HepG2 (cell line): ENCODE measurements around the gene SART1. TPM values are rescaled to one million over a fixed set of nuclear protein-coding genes. Genes with fewer than 3 reads are reported as not detected.

Source experiments
- ERF ChIP-seq: IDR thresholded peaks from 2 replicates; pipeline ENCODE4 v1.6.1; 2018; ENCODE audit warnings: missing biosample characterization, missing genetic modification reagents
- FOXM1 ChIP-seq: sonication (generic); formaldehyde crosslinking; IDR thresholded peaks from 2 replicates; pipeline ENCODE4 v1.5.0; 2020; ENCODE audit warnings: missing genetic modification reagents
- KAT8 ChIP-seq: IDR thresholded peaks from 2 replicates; pipeline ENCODE4 v1.6.1; 2016; ENCODE audit warnings: missing genetic modification reagents, missing compliant biosample characterization
- KLF16 ChIP-seq, 2 experiments: sonication (generic) in 1 of 2; formaldehyde crosslinking in 1 of 2; IDR thresholded peaks; 2 replicates each; pipeline versions ENCODE4 v1.6.1 to v1.8.0; 2016 to 2023; ENCODE audit warnings: missing genetic modification reagents in 2 of 2, missing compliant biosample characterization in 1 of 2
- MAFF ChIP-seq: IDR thresholded peaks from 2 replicates; pipeline ENCODE4 v1.6.1; 2011; ENCODE audit warnings: low read depth, low read length, improper control_type of control experiment
- MIER3 ChIP-seq: IDR thresholded peaks from 2 replicates; pipeline ENCODE4 v1.6.1; 2016; ENCODE audit warnings: missing compliant biosample characterization, borderline replicate concordance
- NCOA2 ChIP-seq: sonication (generic); formaldehyde crosslinking; IDR thresholded peaks from 2 replicates; pipeline ENCODE4 v1.8.0; 2022; ENCODE audit warnings: inconsistent platforms
- SMC3 ChIP-seq: IDR thresholded peaks from 2 replicates; pipeline ENCODE4 v1.6.1; 2011; ENCODE audit warnings: low read length, improper control_type of control experiment
- SPEN ChIP-seq: sonication (generic); formaldehyde crosslinking; IDR thresholded peaks from 2 replicates; pipeline ENCODE4 v1.5.1; 2020; ENCODE audit warnings: low read depth, mild to moderate bottlenecking, missing genetic modification reagents
- ZBTB33 ChIP-seq: sonication (generic); formaldehyde crosslinking; IDR thresholded peaks from 2 replicates; pipeline ENCODE4 v1.4.0; 2020; ENCODE audit warnings: missing genetic modification reagents
- ZFX ChIP-seq: sonication (generic); formaldehyde crosslinking; IDR thresholded peaks from 2 replicates; pipeline ENCODE4 v1.4.0; 2020; ENCODE audit warnings: mild to moderate bottlenecking, low read depth, missing genetic modification reagents, moderate library complexity
- ZNF138 ChIP-seq: sonication (generic); formaldehyde crosslinking; IDR thresholded peaks from 2 replicates; pipeline ENCODE4 v1.5.0; 2020; ENCODE audit warnings: mild to moderate bottlenecking, low read depth, missing genetic modification reagents
- ZNF24 ChIP-seq: fragments of 450-650 bp; IDR thresholded peaks from 2 replicates; pipeline ENCODE4 v1.6.1; 2017; ENCODE audit warnings: antibody characterized with exemption, mild to moderate bottlenecking
- ZNF331 ChIP-seq: sonication (generic); formaldehyde crosslinking; IDR thresholded peaks from 2 replicates; pipeline ENCODE4 v1.4.0; 2020; ENCODE audit warnings: missing genetic modification reagents
- ZNF333 ChIP-seq: sonication (generic); formaldehyde crosslinking; IDR thresholded peaks from 2 replicates; pipeline ENCODE4 v1.4.0; 2020; ENCODE audit warnings: mild to moderate bottlenecking, missing genetic modification reagents, borderline replicate concordance
- ZNF501 ChIP-seq: sonication (generic); formaldehyde crosslinking; IDR thresholded peaks from 2 replicates; pipeline ENCODE4 v1.5.1; 2020; ENCODE audit warnings: mild to moderate bottlenecking, moderate library complexity, missing genetic modification reagents
- ZNF616 ChIP-seq: sonication (generic); formaldehyde crosslinking; IDR thresholded peaks from 2 replicates; pipeline ENCODE4 v1.5.0; 2020; ENCODE audit warnings: low read depth, mild to moderate bottlenecking, missing genetic modification reagents
- ZSCAN12 ChIP-seq: sonication (generic); formaldehyde crosslinking; IDR thresholded peaks from 2 replicates; pipeline ENCODE4 v1.9.0; 2021; ENCODE audit warnings: mild to moderate bottlenecking, missing genetic modification reagents
- polyA plus RNA-seq, 8 experiments: library from polyadenylated mRNA; depleted of rRNA in 3 of 8; stranded (reverse) in 7 of 8; unstranded in 1 of 8; fragments of >200 nt; fragmentation: Illumina TruSeq in 4 of 8; extraction: Trizol in 4 of 8; gene quantifications; 2 replicates each; pipeline versions ENCODE4 v1.2.1 to v1.2.3, GENCODE V29; 2011 to 2016; ENCODE audit warnings: low read depth in 4 of 8, missing spikeins in 1 of 8, mixed read lengths in 1 of 8; ENCODE audit not compliant: insufficient read depth in 1 of 8
- total RNA-seq, 5 experiments: library from RNA; depleted of rRNA; stranded (reverse); fragments of >200 nt; fragmentation: Illumina TruSeq; extraction: Trizol; gene quantifications; 2 replicates each; pipeline ENCODE4 v1.2.3, GENCODE V29; 2016; ENCODE audit warnings: low read depth in 1 of 5
- TF ChIP-seq, protein P1 (sequence below): sonication (generic); formaldehyde crosslinking; IDR thresholded peaks from 2 replicates; pipeline ENCODE4 v1.4.0; 2020; ENCODE audit warnings: missing genetic modification reagents
- TF ChIP-seq, protein P2 (sequence below): IDR thresholded peaks from 2 replicates; pipeline ENCODE4 v1.6.1; 2016; ENCODE audit warnings: low read depth, borderline replicate concordance
- TF ChIP-seq, protein P3 (sequence below): IDR thresholded peaks from 2 replicates; pipeline ENCODE4 v1.6.1; 2018; ENCODE audit warnings: missing genetic modification reagents

The SART1 gene
- total and polyA plus RNA-seq, 2 of the 13 experiments (the other 11 are each of a cell fraction or from before 2014, with no cell fraction given), result 11.3 to 22.5 TPM

- TF ChIP-seq ZBTB33 (CRISPR knock-in tag), result peak; percentile 72
- 0 out of 2 replicates have a peak, but pooled peaks have one; percentile 36 for TF ChIP-seq ZNF616 (CRISPR knock-in tag)
- peak; percentile 29; the same call in 1 of the 2 replicates for TF ChIP-seq ZNF24
- TF ChIP-seq ZFX (CRISPR knock-in tag), result peak; percentile 33; the same call in 1 of the 2 replicates
- TF ChIP-seq FOXM1 (CRISPR knock-in tag), result no peak
- TF ChIP-seq KLF16 (CRISPR knock-in tag; IDR thresholded peaks at IDR 0.05), result peak in 1 of 2 experiments; percentile 69; a peak in 1 of 4 replicates
- TF ChIP-seq, protein P1, sequence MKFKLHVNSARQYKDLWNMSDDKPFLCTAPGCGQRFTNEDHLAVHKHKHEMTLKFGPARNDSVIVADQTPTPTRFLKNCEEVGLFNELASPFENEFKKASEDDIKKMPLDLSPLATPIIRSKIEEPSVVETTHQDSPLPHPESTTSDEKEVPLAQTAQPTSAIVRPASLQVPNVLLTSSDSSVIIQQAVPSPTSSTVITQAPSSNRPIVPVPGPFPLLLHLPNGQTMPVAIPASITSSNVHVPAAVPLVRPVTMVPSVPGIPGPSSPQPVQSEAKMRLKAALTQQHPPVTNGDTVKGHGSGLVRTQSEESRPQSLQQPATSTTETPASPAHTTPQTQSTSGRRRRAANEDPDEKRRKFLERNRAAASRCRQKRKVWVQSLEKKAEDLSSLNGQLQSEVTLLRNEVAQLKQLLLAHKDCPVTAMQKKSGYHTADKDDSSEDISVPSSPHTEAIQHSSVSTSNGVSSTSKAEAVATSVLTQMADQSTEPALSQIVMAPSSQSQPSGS, result 0 out of 2 replicates have a peak, but pooled peaks have one; percentile 27
- TF ChIP-seq SPEN, result peak; percentile 25; the same call in 1 of the 2 replicates
- TF ChIP-seq, protein P2, sequence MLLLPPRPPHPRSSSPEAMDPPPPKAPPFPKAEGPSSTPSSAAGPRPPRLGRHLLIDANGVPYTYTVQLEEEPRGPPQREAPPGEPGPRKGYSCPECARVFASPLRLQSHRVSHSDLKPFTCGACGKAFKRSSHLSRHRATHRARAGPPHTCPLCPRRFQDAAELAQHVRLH (CRISPR knock-in tag), result peak; percentile 42; the same call in 1 of the 2 replicates
- 0 out of 2 replicates have a peak, but pooled peaks have one; percentile 23 for TF ChIP-seq ZNF501 (CRISPR knock-in tag)
- 0 out of 2 replicates have a peak, but pooled peaks have one; percentile 42 for TF ChIP-seq ERF (CRISPR knock-in tag)
- TF ChIP-seq NCOA2, result no peak
- TF ChIP-seq ZNF331 (CRISPR knock-in tag), result 0 out of 2 replicates have a peak, but pooled peaks have one; percentile 35
- TF ChIP-seq, protein P3, sequence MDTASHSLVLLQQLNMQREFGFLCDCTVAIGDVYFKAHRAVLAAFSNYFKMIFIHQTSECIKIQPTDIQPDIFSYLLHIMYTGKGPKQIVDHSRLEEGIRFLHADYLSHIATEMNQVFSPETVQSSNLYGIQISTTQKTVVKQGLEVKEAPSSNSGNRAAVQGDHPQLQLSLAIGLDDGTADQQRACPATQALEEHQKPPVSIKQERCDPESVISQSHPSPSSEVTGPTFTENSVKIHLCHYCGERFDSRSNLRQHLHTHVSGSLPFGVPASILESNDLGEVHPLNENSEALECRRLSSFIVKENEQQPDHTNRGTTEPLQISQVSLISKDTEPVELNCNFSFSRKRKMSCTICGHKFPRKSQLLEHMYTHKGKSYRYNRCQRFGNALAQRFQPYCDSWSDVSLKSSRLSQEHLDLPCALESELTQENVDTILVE, result 0 out of 2 replicates have a peak, but pooled peaks have one; percentile 42
- TF ChIP-seq ZSCAN12 (CRISPR knock-in tag), result 0 out of 2 replicates have a peak, but pooled peaks have one; percentile 38
- TF ChIP-seq ZNF333 (CRISPR knock-in tag), result no peak
- TF ChIP-seq ZNF138, result peak; percentile 37; the same call in 1 of the 2 replicates
- peak; percentile 59; the same call in 1 of the 2 replicates for TF ChIP-seq MAFF
- TF ChIP-seq MIER3 (CRISPR knock-in tag), result peak; percentile 74; the same call in 1 of the 2 replicates
- peak; percentile 55; the same call in 1 of the 2 replicates for TF ChIP-seq KAT8 (CRISPR knock-in tag)
- peak; percentile 96 for TF ChIP-seq SMC3
Observed at GRCh38 chr11:65988791-65989592, 27.5 kb downstream of the SART1 start (continued).
